PC-3 (cell line): Measurements from ENCODE around the gene LRRC63.
"Not testable (repeated sequence)": the region's sequence is repeated elsewhere in the genome, so short reads cannot be mapped to it uniquely, and the experiment has no call there.

Source experiments
- CTCF ChIP-seq: fragments of 300-600 bp; sonication (generic); conservative IDR thresholded peaks from 2 replicates; pipeline ENCODE4 v1.5.1; 2017; ENCODE audit warnings: antibody characterized with exemption, low read depth, mild to moderate bottlenecking, low read length
- EZH2 ChIP-seq: fragments of 300-600 bp; sonication (generic); IDR thresholded peaks from one replicate; pipeline ENCODE4 v1.6.1; 2017; ENCODE audit warnings: antibody characterized with exemption, mild to moderate bottlenecking, low read length; ENCODE audit not compliant: unreplicated experiment
- EZH2phosphoT487 ChIP-seq: fragments of 300-600 bp; sonication (generic); IDR thresholded peaks from 2 replicates; pipeline ENCODE4 v1.6.1; 2018; ENCODE audit warnings: mild to moderate bottlenecking, antibody characterized with exemption, low read length, borderline replicate concordance

- not testable (repeated sequence) for TF ChIP-seq CTCF, EZH2, EZH2phosphoT487
These were observed 8.5 kb downstream of the LRRC63 start for GRCh38 chr13:46220234-46220633.
